Loucy (cell line): ENCODE results near the gene ZNF165.
"Not testable (repeated sequence)": the region's sequence is repeated elsewhere in the genome, so short reads cannot be mapped to it uniquely, and the experiment has no call there.

ENCODE experiments used
- H2AFZ ChIP-seq: fragments of 200-600 bp; sonication (generic); 2 replicates; pipeline ENCODE4 v1.6.0; 2016; ENCODE audit warnings: antibody characterized with exemption, mild to moderate bottlenecking, low read length, moderate library complexity
- H3F3A ChIP-seq: fragments of 200-600 bp; 2 replicates; pipeline ENCODE4 v1.6.0; 2016; ENCODE audit warnings: antibody characterized with exemption, low read depth, mild to moderate bottlenecking
- H3K27me3 ChIP-seq: fragments of 200-600 bp; sonication (generic); 2 replicates; pipeline ENCODE4 v1.6.1; 2014; ENCODE audit warnings: low read length, mild to moderate bottlenecking; ENCODE audit not compliant: insufficient read depth, poor library complexity, severe bottlenecking
- H3K36me3 ChIP-seq: fragments of 200-600 bp; sonication (generic); 2 replicates; pipeline ENCODE4 v1.6.1; 2016; ENCODE audit warnings: low read length; ENCODE audit not compliant: insufficient read depth
- H3K4me1 ChIP-seq: fragments of 200-600 bp; sonication (generic); 2 replicates; pipeline ENCODE4 v1.5.1; 2014; ENCODE audit warnings: low read length, mild to moderate bottlenecking; ENCODE audit not compliant: insufficient read depth, poor library complexity, severe bottlenecking
- H3K4me2 ChIP-seq: fragments of 200-600 bp; sonication (generic); 2 replicates; pipeline ENCODE4 v1.6.0; 2014; ENCODE audit warnings: antibody characterized with exemption, low read length, low read depth, mild to moderate bottlenecking; ENCODE audit not compliant: poor library complexity, severe bottlenecking
- H3K4me3 ChIP-seq: fragments of 200-600 bp; sonication (generic); 2 replicates; pipeline ENCODE4 v1.5.1; 2014; ENCODE audit warnings: low read length, mild to moderate bottlenecking, mixed read lengths; ENCODE audit not compliant: poor library complexity, severe bottlenecking
- H3K79me2 ChIP-seq: fragments of 200-600 bp; sonication (generic); 2 replicates; pipeline ENCODE4 v1.6.1; 2014; ENCODE audit warnings: low read length; ENCODE audit not compliant: insufficient read depth
- H3K9ac ChIP-seq: fragments of 200-600 bp; sonication (generic); 2 replicates; pipeline ENCODE4 v1.6.0; 2014; ENCODE audit warnings: mild to moderate bottlenecking, low read depth, low read length, moderate library complexity; ENCODE audit not compliant: poor library complexity, severe bottlenecking
- H3K9me2 ChIP-seq: fragments of 200-600 bp; sonication (generic); replicated peaks from 2 replicates; pipeline ENCODE4 v1.6.1; 2016; ENCODE audit warnings: low read depth, low read length, mixed read lengths
- H3K9me3 ChIP-seq: fragments of 200-600 bp; sonication (generic); 2 replicates; pipeline ENCODE4 v1.6.1; 2014; ENCODE audit warnings: mild to moderate bottlenecking, antibody characterized with exemption, low read length, low read depth; ENCODE audit not compliant: insufficient read depth
- H4K20me1 ChIP-seq: fragments of 200-600 bp; sonication (generic); 2 replicates; pipeline ENCODE4 v1.6.0; 2014; ENCODE audit warnings: antibody characterized with exemption, low read length, mild to moderate bottlenecking; ENCODE audit not compliant: insufficient read depth, poor library complexity, severe bottlenecking
- CTCF ChIP-seq: fragments of 200-600 bp; sonication (generic); conservative IDR thresholded peaks from 2 replicates; pipeline ENCODE4 v1.5.1; 2014; ENCODE audit warnings: mild to moderate bottlenecking, antibody characterized with exemption, low read length
- EZH2phosphoT487 ChIP-seq: fragments of 200-600 bp; IDR thresholded peaks from 2 replicates; pipeline ENCODE4 v1.6.1; 2018; ENCODE audit warnings: antibody characterized with exemption, mild to moderate bottlenecking, moderate library complexity, borderline replicate concordance

Gene ZNF165

GRCh38 chr6:28089054-28089453 lies 8.7 kb downstream of the ZNF165 start:
- Histone ChIP-seq H3K79me2 (no peaks in the 10 kb centered on the region), H2AFZ (no peak overlapping the region), H3K9me2 (no peaks in the 10 kb centered on the region), H4K20me1 (no peaks in the 10 kb centered on the region), H3K4me2 (no peak overlapping the region), H3F3A (no peaks in the 10 kb centered on the region), H3K4me3 (no peak overlapping the region), H3K27me3 (no peaks in the 10 kb centered on the region), H3K9me3 (peaks cover 3% of the 10 kb centered on the region; the same call in 1 of the 2 replicates), H3K36me3 (0 out of 2 replicates have a peak, but pooled peaks cover 4% of the 10 kb centered on the region), H3K4me1 (no peaks in the 10 kb centered on the region), H3K9ac (no peak overlapping the region)
- TF ChIP-seq EZH2phosphoT487 (no peak), CTCF (no peak)

GRCh38 chr6:28090917-28091586 lies 10.7 kb downstream of the ZNF165 start:
- H4K20me1 ChIP-seq: no peaks in the 10 kb centered on the region
- no peak overlapping the region for H3K4me2 ChIP-seq
- no peaks in the 10 kb centered on the region; the same call in 1 of the 2 replicates for H3K9me2 ChIP-seq
- peaks cover 3% of the 10 kb centered on the region; the same call in 1 of the 2 replicates for H3K9me3 ChIP-seq
- H3K27me3 ChIP-seq: no peaks in the 10 kb centered on the region
- no peaks in the 10 kb centered on the region for H3F3A ChIP-seq
- TF ChIP-seq CTCF (no peak), EZH2phosphoT487 (no peak)
- H3K36me3 ChIP-seq: 0 out of 2 replicates have a peak, but pooled peaks cover 4% of the 10 kb centered on the region
- H3K9ac ChIP-seq: no peak overlapping the region
- no peaks in the 10 kb centered on the region for H3K79me2 ChIP-seq
- H3K4me3 ChIP-seq: no peak overlapping the region
- no peaks in the 10 kb centered on the region for H3K4me1 ChIP-seq
- no peak overlapping the region for H2AFZ ChIP-seq

- H2AFZ ChIP-seq, H3K27me3 ChIP-seq, H4K20me1 ChIP-seq, H3K79me2 ChIP-seq, H3K36me3 ChIP-seq, H3K4me3 ChIP-seq, H3K9ac ChIP-seq, H3K9me3 ChIP-seq, H3K4me2 ChIP-seq, H3K9me2 ChIP-seq, H3F3A ChIP-seq: not testable (repeated sequence)
- H3K4me1 ChIP-seq: peaks cover 12% of the 10 kb centered on the region
Measured at GRCh38 chr6:28102222-28102621, 21.9 kb downstream of the ZNF165 start.

GRCh38 chr6:28102699-28103098 lies 22.3 kb downstream of the ZNF165 start:
- H3K36me3 ChIP-seq, H3K9me2 ChIP-seq, H3K9ac ChIP-seq, H3K9me3 ChIP-seq, H3K79me2 ChIP-seq, H2AFZ ChIP-seq, H3F3A ChIP-seq, H3K4me3 ChIP-seq, H4K20me1 ChIP-seq, H3K4me2 ChIP-seq, H3K27me3 ChIP-seq: not testable (repeated sequence)
- H3K4me1 ChIP-seq: peaks cover 12% of the 10 kb centered on the region
